DMS 273 (cell line): Measurements from ENCODE around the gene TRIM46.
"Not testable (repeated sequence)": the region's sequence is repeated elsewhere in the genome, so short reads cannot be mapped to it uniquely, and the experiment has no call there.

Experiments used
- DNase-seq: peaks from one replicate; lab custom pipeline; 2025; ENCODE audit not compliant: unreplicated experiment; lab: John Stamatoyannopoulos, UW

TRIM46 gene

DNA sequence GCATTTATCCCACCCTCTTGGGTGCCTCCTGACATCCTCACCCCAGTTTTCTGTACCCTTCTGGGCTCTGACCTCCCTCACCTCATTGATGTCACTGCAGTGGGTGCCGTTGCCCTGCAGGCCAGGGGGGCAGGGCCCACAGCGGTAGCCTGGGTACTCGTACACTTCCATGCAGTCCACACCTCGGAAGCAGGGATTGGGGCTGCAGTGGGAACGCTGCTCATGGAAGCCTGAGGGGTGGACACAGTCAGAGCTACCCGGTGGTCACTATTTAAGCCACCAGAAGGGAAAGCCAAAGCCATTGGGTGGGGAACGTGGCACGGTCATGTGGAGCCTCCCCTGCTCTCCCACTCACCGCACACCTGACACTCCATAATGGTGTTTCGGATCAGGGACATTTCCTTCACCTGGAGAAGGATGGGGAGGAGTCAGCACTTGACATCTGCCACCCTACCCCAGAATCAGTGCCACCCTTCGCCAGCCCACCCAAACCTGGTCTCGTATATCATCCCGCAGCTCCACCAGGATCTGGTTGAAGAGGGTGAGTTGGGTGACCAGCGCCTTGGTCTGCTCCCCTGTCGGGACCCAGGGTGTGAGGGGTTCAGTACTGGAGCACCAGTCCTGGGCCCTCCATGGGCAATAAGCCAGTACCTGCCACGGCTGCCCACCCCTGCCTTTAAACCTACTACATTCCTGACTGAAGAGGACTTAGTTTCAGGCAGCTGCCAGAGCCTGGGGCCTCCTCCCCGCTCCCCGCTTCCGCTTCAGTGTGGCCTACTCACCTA lies 29.3 kb downstream of the TRIM46 start:
- DNase-seq = no peak

DNA sequence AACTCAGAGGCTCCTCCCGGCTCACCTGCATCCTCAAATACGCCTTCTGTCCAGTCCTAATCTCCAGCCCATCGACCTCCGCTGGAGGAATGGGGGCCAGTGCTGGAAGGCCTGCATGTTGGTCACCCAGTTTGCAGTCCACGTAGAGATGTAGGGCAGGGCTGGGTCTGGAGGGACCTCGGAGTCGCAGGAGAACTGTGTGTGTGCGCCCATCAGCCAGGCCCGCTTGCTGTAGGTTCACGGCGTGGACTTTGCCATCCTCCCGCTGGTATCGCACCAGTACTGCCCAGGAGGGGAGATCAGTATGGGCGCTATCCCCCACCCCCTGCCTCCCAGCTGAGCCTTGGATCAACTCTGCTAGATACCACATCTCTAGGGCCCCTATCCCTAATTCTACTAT lies 31.4 kb downstream of the TRIM46 start:
- DNase-seq = no peak

GRCh38 chr1:155205969-155206593 lies 32.4 kb downstream of the TRIM46 start:
- DNase-seq = no peak

DNA sequence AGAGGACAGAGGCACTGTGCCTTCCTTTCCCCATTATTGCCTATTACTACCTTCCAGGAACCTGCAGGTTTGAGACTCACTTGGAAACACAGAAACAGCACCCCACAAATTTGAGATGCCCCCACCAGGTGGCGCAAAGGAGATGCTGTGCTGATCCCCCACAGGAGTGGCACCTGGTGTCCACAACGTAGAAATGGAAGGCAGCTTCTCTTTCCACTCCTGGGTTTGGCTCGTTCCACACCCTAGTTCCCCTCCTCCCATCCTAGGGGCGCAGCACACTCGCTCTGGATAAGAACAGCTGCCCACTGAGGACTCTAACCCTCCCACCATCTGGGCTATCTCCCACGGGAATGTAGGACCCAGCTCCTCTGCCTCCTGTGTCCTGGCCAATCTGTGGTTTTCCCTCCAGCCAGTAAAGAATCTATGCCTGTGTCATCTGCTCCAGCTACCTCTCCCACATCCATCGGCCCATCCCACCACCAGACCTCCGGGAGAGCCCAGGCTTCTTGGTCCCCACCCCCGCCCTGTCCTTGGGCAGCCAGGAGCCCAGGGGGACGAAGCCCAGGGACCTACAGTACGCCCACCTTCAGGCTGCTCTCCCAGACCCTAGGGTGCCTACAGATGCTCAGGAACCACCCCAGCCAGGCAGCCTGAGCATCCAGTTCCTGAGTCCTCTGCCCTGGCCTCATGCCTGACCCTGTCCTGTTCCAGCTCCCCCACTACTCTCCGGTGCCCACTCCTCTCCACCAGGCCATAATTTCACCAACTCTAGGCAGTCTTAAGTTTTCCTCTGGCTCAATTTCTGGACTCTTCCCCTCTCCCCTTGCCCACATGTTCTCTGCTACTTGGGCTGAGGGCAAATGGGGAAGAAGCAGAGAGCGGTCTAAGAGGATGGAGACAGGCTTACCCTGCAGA lies 33.5 kb downstream of the TRIM46 start:
- DNase-seq = peak; percentile 96

DNA sequence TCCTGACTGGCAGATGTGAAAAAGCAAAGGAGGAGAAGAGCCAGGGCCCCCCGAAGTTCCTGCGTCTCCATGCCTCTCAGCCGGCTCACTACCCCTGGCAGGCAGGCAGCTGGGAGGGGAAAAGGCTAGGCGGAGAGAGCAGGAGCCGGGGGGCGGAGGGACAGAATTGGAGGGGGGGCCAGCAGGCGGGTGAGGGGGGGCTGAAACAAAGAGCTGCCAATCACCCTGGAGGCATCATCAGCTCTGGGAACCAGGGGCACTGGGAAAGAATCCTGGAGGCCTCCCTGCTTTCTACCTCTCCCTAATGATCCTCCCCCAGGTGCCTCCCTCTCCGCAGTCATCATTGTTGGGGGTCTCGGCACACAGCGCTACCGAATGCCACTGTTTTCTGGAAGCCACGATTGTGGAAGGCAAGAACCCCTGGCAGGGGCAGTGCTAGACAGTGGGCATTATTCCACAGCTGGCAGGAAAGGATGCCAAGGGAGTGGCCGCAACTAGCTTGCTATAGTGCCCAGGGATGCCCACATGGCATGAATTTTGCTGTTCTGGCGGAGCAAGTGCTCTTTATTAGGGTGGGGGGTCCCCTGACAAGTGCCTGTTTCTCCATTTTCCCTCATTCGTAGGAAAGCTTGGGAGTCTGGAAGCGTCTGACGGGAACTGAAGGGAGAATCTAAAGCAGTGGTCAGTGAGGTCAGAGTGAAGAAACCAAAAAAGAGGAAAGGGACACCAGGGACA lies 34.3 kb downstream of the TRIM46 start, which contains the start of gene THBS3:
Gene THBS3, minus strand, starts transcription at position 92 of the 735 bp plus-strand sequence. Its CDS starts 21 bp downstream, at position 71.
- DNase-seq = peak; percentile 90

GRCh38 chr1:155208541-155209311 lies 35.1 kb downstream of the TRIM46 start, which contains the start of gene MTX1:
Gene MTX1, plus strand, starts transcription at chr1:155208695. Its CDS starts 110 bp downstream, at chr1:155208805.
- peak; percentile 93 for DNase-seq

DNA sequence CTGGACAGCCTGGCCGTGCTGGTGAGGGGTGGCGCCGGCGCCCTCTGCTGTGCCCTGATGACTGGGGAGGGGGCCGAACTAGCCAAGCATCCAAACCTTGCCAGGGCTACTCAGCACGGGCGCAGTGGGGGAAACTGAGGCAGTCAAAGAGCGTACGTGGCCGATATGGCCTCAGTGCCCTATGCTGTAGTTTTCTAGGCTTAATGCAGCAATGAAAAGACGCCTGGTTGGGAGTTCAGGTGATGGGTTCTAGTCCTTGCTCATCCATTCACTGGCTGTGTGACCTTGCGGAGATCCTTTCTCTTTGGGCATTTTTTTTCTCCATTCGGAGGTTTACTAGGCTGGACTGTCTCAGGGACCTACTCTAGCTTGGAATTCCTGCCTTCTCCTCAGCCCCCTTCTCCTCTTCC lies 35.7 kb downstream of the TRIM46 start:
- DNase-seq = no peak

GRCh38 chr1:155210314-155211104 lies 36.9 kb downstream of the TRIM46 start:
- DNase-seq = no peak

DNA sequence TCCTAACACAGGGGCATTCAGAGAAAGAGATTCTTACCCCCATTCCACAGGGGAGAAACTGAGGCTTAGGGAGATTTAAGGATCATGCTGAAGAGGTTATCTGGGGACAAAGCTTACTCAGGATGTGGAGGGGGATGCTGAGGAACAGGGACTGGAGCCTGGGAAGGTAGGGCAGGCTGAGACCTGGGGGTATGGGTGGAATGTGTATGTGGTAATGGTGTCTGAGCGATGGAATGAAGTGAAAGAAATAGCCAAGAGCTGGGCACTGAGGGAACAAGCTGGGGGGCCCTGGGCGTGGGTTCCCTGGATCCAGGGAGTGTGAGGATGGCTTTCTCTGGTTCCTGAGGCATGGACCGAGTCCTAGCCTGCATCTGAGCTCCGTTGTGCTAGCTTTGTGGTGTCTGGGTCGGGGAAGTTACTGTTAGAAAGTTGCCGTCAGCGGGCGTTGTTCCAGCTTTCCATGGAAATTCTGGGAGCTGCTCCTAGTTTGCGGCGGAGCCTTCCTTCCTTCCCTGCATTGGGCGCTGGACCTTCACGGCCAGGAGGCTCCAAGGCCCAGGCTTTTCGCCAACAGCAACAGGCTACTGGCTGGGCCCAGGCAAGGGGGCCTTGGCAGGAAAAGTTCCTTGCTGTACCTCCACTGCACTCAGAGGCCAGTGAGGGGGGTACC lies 37.9 kb downstream of the TRIM46 start:
- not testable (repeated sequence) for DNase-seq

- DNase-seq = not testable (repeated sequence)
Measured at GRCh38 chr1:155212051-155212440, 38.4 kb downstream of the TRIM46 start.

DNA sequence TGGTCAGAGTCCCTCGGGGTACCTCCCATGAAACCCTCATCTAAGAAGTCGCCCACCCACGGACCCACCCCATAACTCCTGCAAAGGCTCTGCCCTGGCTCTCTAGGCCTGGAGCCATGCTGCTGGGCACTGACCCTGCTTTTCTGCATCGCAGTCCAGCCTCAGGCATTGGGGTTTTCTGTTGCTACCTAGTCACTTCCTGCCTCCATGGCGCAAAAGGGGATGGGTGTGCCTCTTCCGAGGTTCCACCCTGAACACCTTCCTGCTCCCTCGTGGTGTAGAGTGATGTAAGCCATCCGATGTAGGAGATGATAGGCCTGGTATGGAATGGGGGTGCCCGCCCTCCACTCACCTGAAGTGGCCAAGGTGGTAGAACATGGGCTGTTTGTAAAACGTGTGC lies 41.1 kb downstream of the TRIM46 start:
- DNase-seq = not testable (repeated sequence)

DNA sequence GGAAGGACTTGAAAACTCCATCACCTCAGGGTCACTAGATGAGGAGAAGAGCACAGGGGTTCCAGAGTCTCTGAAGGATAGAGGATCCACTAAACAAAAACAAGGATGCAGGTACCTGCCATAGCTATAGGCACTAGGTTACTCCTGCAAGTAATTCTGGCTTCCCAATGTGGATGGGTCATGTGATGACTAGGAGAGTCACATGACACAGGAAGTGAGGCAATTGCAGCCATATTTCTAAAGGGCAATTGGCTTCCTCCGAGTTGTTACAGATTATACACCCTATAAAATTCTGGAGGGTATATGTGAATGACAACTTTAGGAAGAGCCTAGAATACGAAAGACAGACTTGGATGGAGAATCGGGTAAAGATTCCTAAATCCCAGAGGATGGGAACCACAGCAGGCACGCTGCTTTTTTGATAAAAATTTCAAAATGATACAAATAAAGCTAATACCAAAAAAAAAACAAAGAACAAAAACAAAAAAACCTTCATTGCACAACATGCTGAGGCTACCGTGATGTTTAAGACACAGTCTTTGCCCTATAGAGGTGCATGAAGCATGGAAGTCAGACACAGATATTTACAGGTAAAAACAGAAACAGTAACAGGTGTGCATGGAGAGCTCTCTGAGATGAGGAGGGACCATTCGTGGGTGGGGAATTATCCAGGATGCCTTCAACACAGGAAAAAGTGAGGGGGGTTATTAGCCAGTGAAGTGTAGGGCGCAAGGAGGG lies 45.4 kb downstream of the TRIM46 start:
- peak; percentile 64 for DNase-seq

- peak; percentile 33 for DNase-seq
Measured at GRCh38 chr1:155219592-155220031, 46.0 kb downstream of the TRIM46 start.

DNA sequence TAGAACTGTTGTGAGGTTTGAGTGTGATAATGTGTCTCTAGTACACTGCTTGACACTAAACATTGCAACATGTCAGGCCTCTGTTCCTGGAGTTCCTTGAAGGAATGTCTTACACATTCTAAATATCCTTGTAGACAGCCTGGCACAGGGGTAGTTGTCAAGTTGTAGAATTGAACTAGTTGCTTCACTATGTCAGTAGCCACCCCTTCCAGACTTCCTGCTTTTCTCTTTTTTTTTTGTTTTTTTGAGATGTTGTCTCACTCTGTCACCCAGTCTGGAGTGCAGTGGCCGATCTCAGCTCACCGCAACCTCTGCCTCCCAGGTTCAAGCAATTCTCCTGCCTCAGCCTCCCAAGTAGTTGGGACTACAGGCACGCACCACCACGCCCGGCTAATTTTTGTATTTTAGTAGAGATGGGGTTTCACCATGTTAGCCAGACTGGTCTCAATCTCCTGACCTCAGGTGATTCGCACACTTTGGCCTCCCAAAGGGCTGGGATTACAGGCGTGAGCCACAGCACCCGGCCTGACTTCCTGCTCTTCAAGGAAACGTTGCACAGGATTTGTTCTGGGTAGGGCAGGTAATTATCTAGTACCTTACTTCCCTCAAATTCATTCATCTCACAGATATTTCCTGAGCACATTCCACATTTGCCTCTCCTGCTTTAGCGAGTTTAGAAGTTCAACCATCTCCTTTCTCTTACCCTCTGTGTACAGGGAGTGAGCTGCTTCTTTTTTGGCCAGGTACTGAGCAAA lies 46.7 kb downstream of the TRIM46 start:
- DNase-seq = not testable (repeated sequence)

DNA sequence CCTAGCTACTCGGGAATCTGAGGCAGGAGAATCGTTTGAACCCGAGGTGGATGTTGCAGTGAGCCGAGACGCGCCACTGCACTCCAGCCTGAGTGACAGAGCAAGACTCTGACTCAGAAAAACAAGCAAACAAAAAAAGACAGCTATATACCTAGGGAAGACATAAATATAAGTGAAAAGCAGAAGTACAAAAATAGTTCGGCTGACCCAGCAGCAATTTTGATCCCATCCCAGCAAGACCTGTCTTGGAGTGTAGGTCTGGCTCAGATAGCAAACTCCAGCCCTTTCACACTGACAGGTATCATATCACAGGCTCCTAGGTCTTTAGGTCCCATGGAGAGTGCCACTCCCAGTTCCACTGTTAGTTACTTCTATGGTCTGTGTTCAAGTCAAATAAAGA lies 49.4 kb downstream of the TRIM46 start:
- DNase-seq = no peak

DNA sequence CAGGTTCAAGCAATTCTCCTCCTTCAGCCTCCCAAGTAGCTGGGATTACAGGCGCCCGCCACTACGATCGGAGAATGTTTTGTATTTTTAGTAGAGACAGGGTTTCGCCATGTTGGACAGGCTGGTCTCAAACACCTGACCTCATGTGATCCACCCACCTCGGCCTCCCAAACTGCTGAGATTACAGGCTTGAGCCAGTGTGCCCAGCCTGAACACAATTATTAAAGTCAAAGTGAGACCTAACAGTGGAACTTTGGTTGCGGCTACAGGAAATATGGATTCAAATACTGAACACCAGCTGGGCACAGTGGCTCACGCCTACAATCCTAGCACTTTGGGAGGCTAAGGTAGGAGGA lies 51.7 kb downstream of the TRIM46 start:
- DNase-seq = not testable (repeated sequence)
